AG20443 (cell line): ENCODE data around the gene PDE4C.

Experiments
- DNase-seq: peaks from one replicate; pipeline ENCODE4 v3.0.0; 2012; ENCODE audit warnings: low spot score, mixed read lengths

Gene PDE4C

DNA sequence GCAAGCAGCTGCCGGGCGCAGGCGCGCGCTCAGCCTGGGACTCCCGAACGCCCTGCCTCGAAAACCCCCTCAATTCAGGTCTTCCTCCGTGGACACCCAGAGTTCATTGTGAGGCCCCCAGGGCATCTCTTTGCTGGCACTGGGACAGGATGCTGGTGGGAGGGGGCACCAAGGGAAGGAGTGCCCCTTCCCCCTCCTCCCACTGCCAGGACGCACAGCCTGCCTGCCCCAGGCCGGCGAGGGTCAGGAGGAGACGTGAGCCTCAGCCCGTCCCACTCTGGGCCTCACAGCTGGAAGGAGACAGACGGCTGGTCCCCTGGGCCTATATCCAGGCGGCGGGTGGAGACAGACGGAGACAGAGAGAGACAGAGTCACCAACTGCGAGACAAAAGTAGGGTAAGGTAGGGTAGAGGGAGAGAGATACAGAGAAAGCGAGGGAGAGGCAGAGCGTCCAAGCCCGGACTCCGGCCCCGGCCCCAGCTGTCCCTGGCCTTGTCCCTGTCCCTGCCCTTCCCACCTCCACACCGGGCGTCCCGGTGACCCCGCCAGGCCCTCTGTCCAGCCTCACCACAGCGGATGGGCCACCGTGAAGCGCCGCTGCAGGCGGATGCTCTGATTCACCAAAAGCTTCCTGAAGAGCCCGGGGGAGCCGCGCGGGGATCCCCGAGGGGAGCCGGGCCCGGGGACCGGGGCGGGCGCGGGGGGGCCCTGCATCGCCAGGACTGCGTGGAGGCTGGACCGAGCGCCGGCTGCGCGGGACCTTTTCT, at the start of gene PDE4C:
PDE4C (minus strand) TSS at position 737 of the 767 bp plus-strand sequence; CDS start at position 714, 23 bp downstream.
- DNase-seq, result no peak

- peak; percentile 90 for DNase-seq
Observed at GRCh38 chr19:18274781-18275356, 48.6 kb upstream of the PDE4C start.

DNA sequence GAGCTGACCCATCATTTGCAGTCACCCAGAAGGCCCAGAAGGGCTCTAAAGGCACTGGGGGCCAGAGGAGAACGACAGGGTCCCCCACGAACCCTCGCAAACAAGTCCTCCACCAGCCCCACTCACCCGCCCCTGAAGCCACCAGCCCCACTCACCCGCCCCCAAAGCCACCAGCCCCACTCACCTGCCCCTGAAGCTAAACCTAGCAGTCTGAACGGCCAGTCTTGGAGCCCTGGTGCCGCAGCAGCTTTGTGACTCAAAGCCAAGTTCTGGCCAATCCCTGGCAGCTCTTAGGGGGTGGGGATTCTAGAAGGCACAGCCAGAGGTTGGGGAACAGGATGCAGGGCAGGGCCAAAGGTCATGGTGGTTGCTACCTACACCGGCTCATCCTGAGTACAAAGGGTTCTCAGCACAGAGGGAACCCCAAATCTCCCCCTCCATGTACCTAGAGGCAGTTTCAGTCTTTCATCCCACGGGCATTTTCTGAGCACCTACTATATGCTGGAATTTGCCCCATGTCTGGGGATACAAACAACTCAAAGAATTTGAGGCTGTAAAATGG, 48.1 kb upstream of the PDE4C start, which contains the start of gene IQCN:
IQCN (minus strand) TSS at position 234 of the 562 bp plus-strand sequence. CDS start 4,974 bp downstream, outside the sequence.
- peak; percentile 40 for DNase-seq

DNA sequence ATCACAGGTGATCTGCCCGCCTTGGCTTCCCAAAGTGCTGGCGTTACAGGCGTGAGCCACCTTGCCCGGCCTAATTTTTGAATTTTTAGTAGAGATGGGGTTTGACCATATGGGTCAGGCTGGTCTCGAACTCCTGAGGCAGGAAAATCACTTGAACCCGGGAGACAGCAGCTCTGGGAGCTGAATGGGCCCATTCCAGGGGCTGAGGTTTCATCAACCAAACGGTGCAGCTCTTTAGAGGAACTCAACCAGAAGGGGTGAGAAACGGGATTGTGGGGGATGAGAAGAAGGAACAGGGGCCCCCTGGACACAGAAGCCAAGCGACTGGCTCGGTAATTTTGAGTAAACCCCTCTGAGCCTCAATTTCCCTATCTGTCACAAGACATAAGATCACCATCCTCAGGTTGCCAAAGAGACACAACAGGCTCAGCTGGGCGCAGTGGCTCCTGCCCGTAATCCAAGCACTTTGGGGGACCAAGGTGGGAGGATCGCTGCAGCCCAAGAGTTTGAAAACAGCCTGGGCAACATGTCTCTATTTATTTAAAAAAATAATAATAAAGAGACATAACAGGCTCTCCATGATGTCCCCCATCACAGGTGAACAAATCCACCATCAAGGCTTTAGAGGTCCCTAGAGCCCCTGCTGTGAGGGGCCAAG, 47.5 kb upstream of the PDE4C start:
- no peak for DNase-seq

DNA sequence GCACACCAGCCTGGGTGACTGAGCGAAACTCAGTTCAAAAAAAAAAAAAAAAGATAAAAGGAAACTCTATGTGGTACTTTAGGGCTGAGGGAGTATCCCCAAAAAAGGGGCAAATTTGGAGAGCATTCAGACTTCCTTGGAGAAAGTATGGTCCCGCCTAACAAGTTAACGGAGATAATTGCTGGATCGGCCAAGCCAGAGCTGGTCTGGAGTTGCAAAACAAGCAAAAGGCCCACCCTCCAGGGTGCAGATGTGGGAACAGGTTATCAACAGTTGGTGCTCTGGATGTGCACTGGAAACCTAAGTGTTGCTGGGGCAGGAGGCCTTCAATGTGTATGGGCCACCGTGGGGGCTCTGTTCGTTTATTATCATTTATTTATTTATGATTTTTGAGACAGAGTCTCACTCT, 45.2 kb upstream of the PDE4C start:
- no peak for DNase-seq

GRCh38 chr19:18270326-18270725, 44.1 kb upstream of the PDE4C start:
- DNase-seq, result no peak

DNA sequence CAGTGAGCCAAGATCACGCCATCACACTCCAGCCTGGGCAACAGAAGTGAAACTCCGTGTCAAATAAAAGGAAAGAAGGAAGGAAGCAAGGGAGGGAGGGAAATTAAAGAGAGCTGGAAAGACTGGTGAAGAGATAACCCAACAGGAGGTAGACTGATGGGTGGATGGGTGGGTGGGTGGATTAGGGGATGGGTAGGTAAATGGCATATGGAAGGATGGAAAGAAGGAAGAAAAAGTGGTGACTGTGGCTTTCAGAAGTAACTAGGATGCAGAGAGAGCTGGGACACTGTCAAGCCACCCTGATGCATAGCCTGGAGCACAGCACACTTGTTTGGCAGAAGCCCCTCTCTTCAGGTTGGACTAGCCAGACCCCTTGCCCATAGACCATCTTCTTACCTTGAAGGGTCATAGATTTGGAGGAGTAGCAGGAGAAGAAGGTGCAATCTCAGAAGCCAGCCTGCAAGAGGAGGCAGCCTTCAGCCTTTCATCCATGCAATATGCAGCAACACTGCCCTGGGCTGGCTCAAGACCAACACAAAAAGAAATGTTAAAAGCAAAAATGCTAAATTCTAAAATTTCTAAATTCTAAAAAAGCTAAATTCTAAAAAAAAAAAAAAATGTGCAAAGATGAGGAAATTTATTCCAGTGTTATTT, 43.0 kb upstream of the PDE4C start:
- no peak for DNase-seq

GRCh38 chr19:18266771-18267686, 40.8 kb upstream of the PDE4C start:
- no peak for DNase-seq

DNA sequence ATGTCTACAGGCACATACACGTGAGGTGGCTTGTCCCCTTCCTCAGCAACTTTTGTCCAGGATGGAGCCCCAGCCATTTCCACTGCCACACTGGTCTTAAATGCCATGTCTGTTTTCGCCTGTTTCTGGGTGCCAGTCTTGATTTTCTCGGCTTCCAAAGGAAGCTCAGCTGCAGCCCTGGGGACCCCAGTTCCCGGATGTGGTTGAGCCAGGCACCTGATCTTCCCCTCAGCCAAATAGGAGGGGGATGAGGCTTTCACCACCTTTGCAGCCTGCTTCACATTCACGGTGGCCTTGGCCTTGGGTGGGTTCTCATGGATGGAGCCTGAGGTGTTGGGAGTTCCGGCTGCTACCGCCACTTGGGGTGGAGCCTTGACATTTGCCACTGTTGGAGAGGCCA, 39.3 kb upstream of the PDE4C start:
- no peak for DNase-seq

- DNase-seq, result no peak
Observed at GRCh38 chr19:18264971-18265540, 38.8 kb upstream of the PDE4C start.

DNA sequence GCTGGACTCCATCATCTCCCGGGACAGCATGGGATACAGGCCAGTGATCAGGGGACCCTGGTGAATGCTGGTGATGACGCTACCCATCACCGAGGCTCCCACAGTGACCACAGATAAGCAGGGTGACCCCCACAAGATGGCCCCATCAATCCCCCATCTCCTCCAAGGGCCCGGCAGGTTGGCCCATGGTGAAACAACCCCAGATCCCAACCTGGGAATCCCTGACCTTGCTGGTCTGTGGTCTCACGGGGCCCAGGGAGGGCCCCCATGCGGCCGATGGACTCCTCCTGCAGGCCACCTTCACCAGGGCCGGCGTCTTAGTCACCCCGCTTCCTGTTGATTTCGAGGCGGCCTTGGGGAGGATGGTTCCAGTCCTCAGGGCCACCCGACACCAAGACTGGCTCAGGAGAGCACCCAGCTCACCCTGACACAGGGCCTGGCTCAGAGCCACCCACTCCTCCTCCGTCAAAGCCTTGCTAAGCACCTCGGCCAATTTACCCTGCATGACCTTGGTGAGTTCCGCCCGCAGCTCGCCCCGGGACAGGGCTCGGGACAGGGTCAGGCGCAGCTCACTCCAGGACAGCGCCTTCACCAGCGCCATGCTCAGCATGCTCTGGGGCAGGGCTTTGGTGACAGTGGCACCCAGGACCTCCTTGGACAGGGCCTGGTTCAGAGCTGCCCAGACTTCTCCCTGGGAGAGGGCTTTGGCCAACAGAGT, 38.1 kb upstream of the PDE4C start:
- no peak for DNase-seq

- DNase-seq, result no peak
Observed at GRCh38 chr19:18263324-18264136, 37.3 kb upstream of the PDE4C start.

DNA sequence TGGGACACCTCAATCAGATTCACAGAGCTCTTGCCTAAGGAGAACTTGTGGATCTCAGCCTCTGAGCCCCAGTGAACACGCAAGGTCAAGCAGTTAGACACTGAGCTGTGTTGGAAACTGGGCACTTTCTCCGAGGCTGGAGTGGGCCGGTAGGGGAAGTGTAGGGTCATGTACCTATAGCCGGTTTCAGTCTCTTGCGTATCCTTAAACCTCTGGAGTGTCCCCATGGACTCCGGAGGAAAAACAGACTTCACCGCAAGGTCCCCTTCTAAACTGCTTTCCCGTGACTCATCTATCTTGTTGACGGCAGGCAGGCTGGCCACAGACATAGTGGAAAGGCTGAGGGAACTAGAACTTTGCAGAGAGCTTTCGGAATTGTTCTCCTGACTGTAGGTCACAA, 36.7 kb upstream of the PDE4C start:
- no peak for DNase-seq

GRCh38 chr19:18262144-18262543, 35.9 kb upstream of the PDE4C start:
- DNase-seq, result no peak

GRCh38 chr19:18261474-18261873, 35.2 kb upstream of the PDE4C start:
- no peak for DNase-seq

DNA sequence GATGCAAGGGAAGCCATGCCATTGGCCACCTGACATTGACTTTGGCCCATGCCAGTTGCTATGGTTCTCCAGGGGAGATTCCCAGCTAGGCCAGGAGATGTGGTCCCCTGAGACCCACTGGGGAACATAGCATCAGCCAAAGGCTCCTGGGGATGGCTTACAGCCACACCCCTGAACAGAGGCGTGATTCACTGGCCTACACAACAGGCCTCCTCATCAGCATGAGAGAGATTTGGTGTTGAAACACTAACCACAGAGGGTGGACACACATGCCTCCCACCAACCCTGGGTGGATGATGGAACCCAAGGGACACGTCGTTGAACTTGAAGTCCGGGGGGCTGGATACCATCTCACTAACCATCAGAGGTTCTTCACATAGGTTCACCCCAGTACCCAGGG, 33.7 kb upstream of the PDE4C start:
- DNase-seq, result peak; percentile 64

- no peak for DNase-seq
Observed at GRCh38 chr19:18257503-18258470, 31.5 kb upstream of the PDE4C start.
